Stimulated activated CD8-positive, alpha-beta memory T cell treated with anti-CD3 and anti-CD28 coated beads, Interleukin-15, amount 100 ng/mL, for 4 hours (primary cell): ENCODE data around the gene CDK14.

Source experiments
- DNase-seq, 2 donors: peaks; one replicate each; pipeline ENCODE4 v3.0.0-alpha.2; 2020; ENCODE audit warnings: low read depth in 2 of 2

Gene CDK14

GRCh38 chr7:91093181-91093580 lies 497.1 kb downstream of the CDK14 start:
- DNase-seq, result no peak

GRCh38 chr7:91098566-91098965 lies 502.4 kb downstream of the CDK14 start:
- DNase-seq, result no peak

- no peak for DNase-seq
Measured at GRCh38 chr7:91103363-91103762, 507.2 kb downstream of the CDK14 start.

- no peak for DNase-seq
Measured at GRCh38 chr7:91107460-91107859, 511.3 kb downstream of the CDK14 start.

- DNase-seq, result no peak
Measured at GRCh38 chr7:91109200-91109599, 513.1 kb downstream of the CDK14 start.

GRCh38 chr7:91112902-91113341 lies 516.8 kb downstream of the CDK14 start:
- DNase-seq, result no peak

GRCh38 chr7:91114232-91114631 lies 518.1 kb downstream of the CDK14 start:
- DNase-seq, result no peak

GRCh38 chr7:91126762-91127161 lies 530.6 kb downstream of the CDK14 start:
- no peak for DNase-seq

GRCh38 chr7:91127325-91127724 lies 531.2 kb downstream of the CDK14 start:
- DNase-seq, result no peak

GRCh38 chr7:91127959-91128358 lies 531.8 kb downstream of the CDK14 start:
- DNase-seq, result no peak

- DNase-seq, result no peak
Measured at GRCh38 chr7:91128683-91129348, 532.7 kb downstream of the CDK14 start.

- no peak for DNase-seq
Measured at GRCh38 chr7:91135300-91135699, 539.2 kb downstream of the CDK14 start.

GRCh38 chr7:91135703-91136430 lies 539.7 kb downstream of the CDK14 start:
- DNase-seq, result no peak

GRCh38 chr7:91137153-91137787 lies 541.1 kb downstream of the CDK14 start:
- no peak for DNase-seq

- DNase-seq, result no peak
Measured at GRCh38 chr7:91137788-91138368, 541.8 kb downstream of the CDK14 start.

GRCh38 chr7:91140286-91140685 lies 544.2 kb downstream of the CDK14 start:
- no peak for DNase-seq

GRCh38 chr7:91140982-91141381 lies 544.9 kb downstream of the CDK14 start:
- DNase-seq, result no peak

GRCh38 chr7:91142743-91143142 lies 546.6 kb downstream of the CDK14 start:
- no peak for DNase-seq

GRCh38 chr7:91149341-91150246 lies 553.5 kb downstream of the CDK14 start:
- no peak for DNase-seq

- no peak for DNase-seq
Measured at GRCh38 chr7:91151916-91152315, 555.8 kb downstream of the CDK14 start.
